H1 (cell line): ENCODE measurements around the gene ARHGEF19. TPM values are rescaled to one million over a fixed set of nuclear protein-coding genes. Genes with fewer than 3 reads are reported as not detected.

ENCODE experiments used
- polyA plus RNA-seq, 7 experiments: library from polyadenylated mRNA; depleted of rRNA in 3 of 7; stranded (reverse) in 5 of 7; unstranded in 2 of 7; fragments of >200 nt in 5 of 7; fragments of 200-250 nt in 2 of 7; gene quantifications; 1 replicate in 5 of 7; 2 replicates in 1 of 7; 4 replicates in 1 of 7; pipeline versions ENCODE4 v1.2.1 to v1.2.3, GENCODE V29; 2011 to 2013; ENCODE audit warnings: missing spikeins in 2 of 7, mixed read lengths in 2 of 7
- total RNA-seq: library from RNA; stranded (reverse); fragmentation: NEBNext Ultra II Directional; extraction: Animal tissue kit (Norgen Biotek cat#: 25700); gene quantifications from 2 replicates; pipeline ENCODE4 v1.2.1, GENCODE V29; 2021
- TF ChIP-seq, protein P1 (sequence below): fragments of 300-600 bp; sonication (generic); IDR thresholded peaks from 2 replicates; pipeline ENCODE4 v1.7.1; 2012; ENCODE audit warnings: low read length, moderate library complexity, mild to moderate bottlenecking, inconsistent platforms; ENCODE audit not compliant: insufficient replicate concordance
- TF ChIP-seq, protein P2 (sequence below): IDR thresholded peaks from 2 replicates; pipeline ENCODE4 v1.6.1; 2012; ENCODE audit warnings: low read length, inconsistent platforms

The ARHGEF19 gene
- total and polyA plus RNA-seq, 2 of the 8 experiments (the other 6 are each of a cell fraction or from before 2014, with no cell fraction given), result 47.5 to 56.4 TPM

- TF ChIP-seq, protein P1, sequence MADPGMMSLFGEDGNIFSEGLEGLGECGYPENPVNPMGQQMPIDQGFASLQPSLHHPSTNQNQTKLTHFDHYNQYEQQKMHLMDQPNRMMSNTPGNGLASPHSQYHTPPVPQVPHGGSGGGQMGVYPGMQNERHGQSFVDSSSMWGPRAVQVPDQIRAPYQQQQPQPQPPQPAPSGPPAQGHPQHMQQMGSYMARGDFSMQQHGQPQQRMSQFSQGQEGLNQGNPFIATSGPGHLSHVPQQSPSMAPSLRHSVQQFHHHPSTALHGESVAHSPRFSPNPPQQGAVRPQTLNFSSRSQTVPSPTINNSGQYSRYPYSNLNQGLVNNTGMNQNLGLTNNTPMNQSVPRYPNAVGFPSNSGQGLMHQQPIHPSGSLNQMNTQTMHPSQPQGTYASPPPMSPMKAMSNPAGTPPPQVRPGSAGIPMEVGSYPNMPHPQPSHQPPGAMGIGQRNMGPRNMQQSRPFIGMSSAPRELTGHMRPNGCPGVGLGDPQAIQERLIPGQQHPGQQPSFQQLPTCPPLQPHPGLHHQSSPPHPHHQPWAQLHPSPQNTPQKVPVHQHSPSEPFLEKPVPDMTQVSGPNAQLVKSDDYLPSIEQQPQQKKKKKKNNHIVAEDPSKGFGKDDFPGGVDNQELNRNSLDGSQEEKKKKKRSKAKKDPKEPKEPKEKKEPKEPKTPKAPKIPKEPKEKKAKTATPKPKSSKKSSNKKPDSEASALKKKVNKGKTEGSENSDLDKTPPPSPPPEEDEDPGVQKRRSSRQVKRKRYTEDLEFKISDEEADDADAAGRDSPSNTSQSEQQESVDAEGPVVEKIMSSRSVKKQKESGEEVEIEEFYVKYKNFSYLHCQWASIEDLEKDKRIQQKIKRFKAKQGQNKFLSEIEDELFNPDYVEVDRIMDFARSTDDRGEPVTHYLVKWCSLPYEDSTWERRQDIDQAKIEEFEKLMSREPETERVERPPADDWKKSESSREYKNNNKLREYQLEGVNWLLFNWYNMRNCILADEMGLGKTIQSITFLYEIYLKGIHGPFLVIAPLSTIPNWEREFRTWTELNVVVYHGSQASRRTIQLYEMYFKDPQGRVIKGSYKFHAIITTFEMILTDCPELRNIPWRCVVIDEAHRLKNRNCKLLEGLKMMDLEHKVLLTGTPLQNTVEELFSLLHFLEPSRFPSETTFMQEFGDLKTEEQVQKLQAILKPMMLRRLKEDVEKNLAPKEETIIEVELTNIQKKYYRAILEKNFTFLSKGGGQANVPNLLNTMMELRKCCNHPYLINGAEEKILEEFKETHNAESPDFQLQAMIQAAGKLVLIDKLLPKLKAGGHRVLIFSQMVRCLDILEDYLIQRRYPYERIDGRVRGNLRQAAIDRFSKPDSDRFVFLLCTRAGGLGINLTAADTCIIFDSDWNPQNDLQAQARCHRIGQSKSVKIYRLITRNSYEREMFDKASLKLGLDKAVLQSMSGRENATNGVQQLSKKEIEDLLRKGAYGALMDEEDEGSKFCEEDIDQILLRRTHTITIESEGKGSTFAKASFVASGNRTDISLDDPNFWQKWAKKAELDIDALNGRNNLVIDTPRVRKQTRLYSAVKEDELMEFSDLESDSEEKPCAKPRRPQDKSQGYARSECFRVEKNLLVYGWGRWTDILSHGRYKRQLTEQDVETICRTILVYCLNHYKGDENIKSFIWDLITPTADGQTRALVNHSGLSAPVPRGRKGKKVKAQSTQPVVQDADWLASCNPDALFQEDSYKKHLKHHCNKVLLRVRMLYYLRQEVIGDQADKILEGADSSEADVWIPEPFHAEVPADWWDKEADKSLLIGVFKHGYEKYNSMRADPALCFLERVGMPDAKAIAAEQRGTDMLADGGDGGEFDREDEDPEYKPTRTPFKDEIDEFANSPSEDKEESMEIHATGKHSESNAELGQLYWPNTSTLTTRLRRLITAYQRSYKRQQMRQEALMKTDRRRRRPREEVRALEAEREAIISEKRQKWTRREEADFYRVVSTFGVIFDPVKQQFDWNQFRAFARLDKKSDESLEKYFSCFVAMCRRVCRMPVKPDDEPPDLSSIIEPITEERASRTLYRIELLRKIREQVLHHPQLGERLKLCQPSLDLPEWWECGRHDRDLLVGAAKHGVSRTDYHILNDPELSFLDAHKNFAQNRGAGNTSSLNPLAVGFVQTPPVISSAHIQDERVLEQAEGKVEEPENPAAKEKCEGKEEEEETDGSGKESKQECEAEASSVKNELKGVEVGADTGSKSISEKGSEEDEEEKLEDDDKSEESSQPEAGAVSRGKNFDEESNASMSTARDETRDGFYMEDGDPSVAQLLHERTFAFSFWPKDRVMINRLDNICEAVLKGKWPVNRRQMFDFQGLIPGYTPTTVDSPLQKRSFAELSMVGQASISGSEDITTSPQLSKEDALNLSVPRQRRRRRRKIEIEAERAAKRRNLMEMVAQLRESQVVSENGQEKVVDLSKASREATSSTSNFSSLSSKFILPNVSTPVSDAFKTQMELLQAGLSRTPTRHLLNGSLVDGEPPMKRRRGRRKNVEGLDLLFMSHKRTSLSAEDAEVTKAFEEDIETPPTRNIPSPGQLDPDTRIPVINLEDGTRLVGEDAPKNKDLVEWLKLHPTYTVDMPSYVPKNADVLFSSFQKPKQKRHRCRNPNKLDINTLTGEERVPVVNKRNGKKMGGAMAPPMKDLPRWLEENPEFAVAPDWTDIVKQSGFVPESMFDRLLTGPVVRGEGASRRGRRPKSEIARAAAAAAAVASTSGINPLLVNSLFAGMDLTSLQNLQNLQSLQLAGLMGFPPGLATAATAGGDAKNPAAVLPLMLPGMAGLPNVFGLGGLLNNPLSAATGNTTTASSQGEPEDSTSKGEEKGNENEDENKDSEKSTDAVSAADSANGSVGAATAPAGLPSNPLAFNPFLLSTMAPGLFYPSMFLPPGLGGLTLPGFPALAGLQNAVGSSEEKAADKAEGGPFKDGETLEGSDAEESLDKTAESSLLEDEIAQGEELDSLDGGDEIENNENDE, result no peak
- TF ChIP-seq, protein P2, sequence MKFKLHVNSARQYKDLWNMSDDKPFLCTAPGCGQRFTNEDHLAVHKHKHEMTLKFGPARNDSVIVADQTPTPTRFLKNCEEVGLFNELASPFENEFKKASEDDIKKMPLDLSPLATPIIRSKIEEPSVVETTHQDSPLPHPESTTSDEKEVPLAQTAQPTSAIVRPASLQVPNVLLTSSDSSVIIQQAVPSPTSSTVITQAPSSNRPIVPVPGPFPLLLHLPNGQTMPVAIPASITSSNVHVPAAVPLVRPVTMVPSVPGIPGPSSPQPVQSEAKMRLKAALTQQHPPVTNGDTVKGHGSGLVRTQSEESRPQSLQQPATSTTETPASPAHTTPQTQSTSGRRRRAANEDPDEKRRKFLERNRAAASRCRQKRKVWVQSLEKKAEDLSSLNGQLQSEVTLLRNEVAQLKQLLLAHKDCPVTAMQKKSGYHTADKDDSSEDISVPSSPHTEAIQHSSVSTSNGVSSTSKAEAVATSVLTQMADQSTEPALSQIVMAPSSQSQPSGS, result no peak
Measured at GRCh38 chr1:16239972-16240491, 27.6 kb upstream of the ARHGEF19 start (continued).
